CD4-positive, alpha-beta T cell treated with Interleukin-15 for 4 hours (primary cell): ENCODE measurements around the gene SERPINB1.

ENCODE experiments used
- DNase-seq: peaks from one replicate; pipeline ENCODE4 v3.0.0-alpha.2; 2020; ENCODE audit warnings: low spot score

The SERPINB1 gene

GRCh38 chr6:2841264-2842138 lies at the start of gene SERPINB1:
SERPINB1 (minus strand) TSS chr6:2841863; CDS start chr6:2840586, 1,277 bp downstream.
- peak; percentile 87 for DNase-seq

GRCh38 chr6:2890976-2891767 lies 49.5 kb upstream of the SERPINB1 start:
- DNase-seq, result no peak

- no peak for DNase-seq
Measured at GRCh38 chr6:2885967-2886735, 44.5 kb upstream of the SERPINB1 start.

- DNase-seq, result no peak
Measured at GRCh38 chr6:2884804-2885203, 43.1 kb upstream of the SERPINB1 start.

- DNase-seq, result no peak
Measured at GRCh38 chr6:2883673-2884072, 42.0 kb upstream of the SERPINB1 start.

GRCh38 chr6:2881423-2881822 lies 39.8 kb upstream of the SERPINB1 start:
- DNase-seq, result no peak

GRCh38 chr6:2880156-2880555 lies 38.5 kb upstream of the SERPINB1 start:
- peak; percentile 64 for DNase-seq

- DNase-seq, result no peak
Measured at GRCh38 chr6:2877960-2878359, 36.3 kb upstream of the SERPINB1 start.

GRCh38 chr6:2877057-2877882 lies 35.6 kb upstream of the SERPINB1 start:
- no peak for DNase-seq

GRCh38 chr6:2876210-2877056 lies 34.8 kb upstream of the SERPINB1 start:
- DNase-seq, result no peak

- peak; percentile 49 for DNase-seq
Measured at GRCh38 chr6:2875359-2876191, 33.9 kb upstream of the SERPINB1 start.

GRCh38 chr6:2873643-2874042 lies 32.0 kb upstream of the SERPINB1 start:
- DNase-seq, result no peak

GRCh38 chr6:2872423-2873358 lies 31.0 kb upstream of the SERPINB1 start:
- no peak for DNase-seq

- DNase-seq, result no peak
Measured at GRCh38 chr6:2871953-2872352, 30.3 kb upstream of the SERPINB1 start.

- no peak for DNase-seq
Measured at GRCh38 chr6:2871102-2871501, 29.4 kb upstream of the SERPINB1 start.

GRCh38 chr6:2870046-2870636 lies 28.5 kb upstream of the SERPINB1 start:
- DNase-seq, result no peak

GRCh38 chr6:2868637-2869036 lies 27.0 kb upstream of the SERPINB1 start:
- no peak for DNase-seq
